ENCODE measurements around the gene SINHCAF. TPM values are rescaled to one million over a fixed set of nuclear protein-coding genes. Genes with fewer than 3 reads are reported as not detected.

SINHCAF gene
- total RNA-seq, 4 donors from 2014 or later = 47.8 to 86.1 (median 66.3) TPM

- 83% methylated on average over 14 of the region's 14 CpGs for WGBS
- Histone ChIP-seq H3K36me3 (no peaks in the 10 kb centered on the region), H3K4me3 (no peak overlapping the region), H3K27ac (no peak overlapping the region), H3K4me1 (peaks cover 13% of the 10 kb centered on the region), H3K9me3 (no peaks in the 10 kb centered on the region), H3K27me3 (no peaks in the 10 kb centered on the region)
- TF ChIP-seq POLR2A (IDR thresholded peaks at IDR 0.05) (no peak), CTCF (IDR thresholded peaks at IDR 0.05) (no peak), EP300 (IDR thresholded peaks at IDR 0.05) (no peak)
- DNase-seq (ENCODE audit: low spot score in 2 of 2) = no peak
Measured at GRCh38 chr12:31361730-31362114, 35.8 kb upstream of the SINHCAF start.

DNA sequence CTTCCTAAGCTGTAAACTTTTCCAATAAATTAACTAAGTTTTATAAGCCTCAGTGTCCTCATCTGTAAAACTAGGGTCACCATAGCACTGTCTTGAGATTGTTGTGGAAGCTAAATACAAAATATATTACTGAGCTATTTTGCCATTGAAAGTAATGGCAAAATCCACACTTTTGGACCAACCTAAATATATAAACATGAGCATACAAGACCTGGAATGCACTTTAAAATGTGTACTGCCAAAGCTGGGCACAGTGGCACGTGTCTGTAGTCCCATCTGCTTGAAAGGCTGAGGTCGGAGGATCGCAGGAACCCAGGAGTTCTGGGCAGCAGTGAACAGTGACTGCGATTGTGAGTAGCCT is 29.8 kb upstream of the SINHCAF start:
- Histone ChIP-seq H3K27me3 (no peaks in the 10 kb centered on the region), H3K36me3 (no peaks in the 10 kb centered on the region), H3K4me3 (no peak overlapping the region), H3K4me1 (no peaks in the 10 kb centered on the region), H3K27ac (no peak overlapping the region), H3K9me3 (no peaks in the 10 kb centered on the region)
- TF ChIP-seq EP300 (IDR thresholded peaks at IDR 0.05) = no peak
- no peak for TF ChIP-seq POLR2A (IDR thresholded peaks at IDR 0.05)
- no peak for TF ChIP-seq POLR2AphosphoS5 (IDR thresholded peaks at IDR 0.05)
- no peak for TF ChIP-seq CTCF (IDR thresholded peaks at IDR 0.05)
- 82% methylated on average over 4 of the region's 4 CpGs for WGBS
- DNase-seq (ENCODE audit: low spot score in 2 of 2) = no peak

GRCh38 chr12:31353750-31354708 is 28.1 kb upstream of the SINHCAF start:
- H3K9me3 ChIP-seq = no peaks in the 10 kb centered on the region
- no peaks in the 10 kb centered on the region for H3K36me3 ChIP-seq
- no peak overlapping the region for H3K27ac ChIP-seq
- DNase-seq (ENCODE audit: low spot score in 2 of 2) = no peak
- no peaks in the 10 kb centered on the region for H3K27me3 ChIP-seq
- H3K4me3 ChIP-seq = no peak overlapping the region
- TF ChIP-seq EP300 (IDR thresholded peaks at IDR 0.05) (no peak), POLR2AphosphoS5 (IDR thresholded peaks at IDR 0.05) (no peak), CTCF (IDR thresholded peaks at IDR 0.05) (no peak), POLR2A (IDR thresholded peaks at IDR 0.05) (no peak)
- WGBS = 43% methylated on average over 12 of the region's 12 CpGs
- H3K4me1 ChIP-seq = no peaks in the 10 kb centered on the region

GRCh38 chr12:31346267-31346666 is 20.3 kb upstream of the SINHCAF start:
- Histone ChIP-seq H3K27ac (no peak overlapping the region), H3K27me3 (no peaks in the 10 kb centered on the region), H3K4me3 (no peak overlapping the region), H3K4me1 (no peaks in the 10 kb centered on the region), H3K36me3 (no peaks in the 10 kb centered on the region), H3K9me3 (no peaks in the 10 kb centered on the region)
- 22% methylated on average over 9 of the region's 9 CpGs for WGBS
- DNase-seq (ENCODE audit: low spot score in 2 of 2) = no peak
- TF ChIP-seq CTCF (IDR thresholded peaks at IDR 0.05) = no peak
- no peak for TF ChIP-seq EP300 (IDR thresholded peaks at IDR 0.05)
- TF ChIP-seq POLR2A (IDR thresholded peaks at IDR 0.05) = no peak
- no peak for TF ChIP-seq POLR2AphosphoS5 (IDR thresholded peaks at IDR 0.05)

DNA sequence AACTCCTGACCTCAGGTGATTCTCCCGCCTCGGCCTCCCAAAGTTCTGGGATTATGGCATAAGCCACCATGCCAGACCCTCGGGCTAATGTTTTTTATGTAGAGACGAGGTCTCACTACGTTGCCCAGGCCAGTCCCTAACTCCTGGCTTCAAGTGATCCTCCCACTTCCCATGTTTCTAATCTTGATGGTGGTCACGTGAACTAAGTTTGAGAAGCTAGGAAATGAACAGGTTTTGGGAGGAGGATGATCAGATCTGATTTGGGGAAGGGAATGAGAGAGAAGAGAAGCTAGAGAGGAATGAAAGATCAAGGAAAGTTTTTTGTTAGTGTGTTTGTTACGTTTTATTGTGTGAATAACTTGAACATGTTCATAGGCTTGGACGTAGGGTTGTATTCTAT is 17.2 kb upstream of the SINHCAF start:
- H3K27ac ChIP-seq = no peak overlapping the region
- TF ChIP-seq POLR2A (IDR thresholded peaks at IDR 0.05) = no peak
- TF ChIP-seq POLR2AphosphoS5 (IDR thresholded peaks at IDR 0.05) = no peak
- TF ChIP-seq EP300 (IDR thresholded peaks at IDR 0.05) = no peak
- no peak for TF ChIP-seq CTCF (IDR thresholded peaks at IDR 0.05)
- no peaks in the 10 kb centered on the region for H3K4me1 ChIP-seq
- WGBS = 87% methylated on average over 8 of the region's 8 CpGs
- H3K4me3 ChIP-seq = no peak overlapping the region
- no peaks in the 10 kb centered on the region for H3K36me3 ChIP-seq
- H3K27me3 ChIP-seq = no peaks in the 10 kb centered on the region
- no peak for DNase-seq (ENCODE audit: low spot score in 2 of 2)
- H3K9me3 ChIP-seq = no peaks in the 10 kb centered on the region
